ENCODE data around the gene MON1A.
A peak's percentile ranks its signal among the peaks of the same experiment; 100 is the strongest.
"Not testable (repeated sequence)": the region's sequence is repeated elsewhere in the genome, so short reads cannot be mapped to it uniquely, and the experiment has no call there.

The MON1A gene

GRCh38 chr3:49916686-49917085 is 12.9 kb downstream of the MON1A start:
- no peak for DNase-seq

- no peak for DNase-seq
Measured at GRCh38 chr3:49914906-49915305, 14.7 kb downstream of the MON1A start.

- no peak for DNase-seq
Measured at GRCh38 chr3:49912881-49913281, 16.7 kb downstream of the MON1A start.

- no peak for DNase-seq
Measured at GRCh38 chr3:49911611-49912010, 18.0 kb downstream of the MON1A start.

- DNase-seq = no peak
Measured at GRCh38 chr3:49911124-49911420, 18.5 kb downstream of the MON1A start.

GRCh38 chr3:49910409-49911123 is 19.0 kb downstream of the MON1A start:
- no peak for DNase-seq

- DNase-seq = no peak
Measured at GRCh38 chr3:49908373-49909199, 21.0 kb downstream of the MON1A start.

- peak; percentile 25 for DNase-seq
Measured at GRCh38 chr3:49906073-49906743, 23.4 kb downstream of the MON1A start.

- not testable (repeated sequence) for DNase-seq
Measured at GRCh38 chr3:49904448-49904847, 25.2 kb downstream of the MON1A start.

- peak; percentile 63 for DNase-seq
Measured at GRCh38 chr3:49903451-49904424, 25.9 kb downstream of the MON1A start, which contains the start of gene MST1R. Gene MST1R (minus strand): TSS chr3:49903873. CDS start chr3:49903609, 264 bp downstream.

- no peak for DNase-seq
Measured at GRCh38 chr3:49902511-49903345, 26.9 kb downstream of the MON1A start.

GRCh38 chr3:49901366-49902339 is 28.0 kb downstream of the MON1A start:
- no peak for DNase-seq

GRCh38 chr3:49900491-49901153 is 29.0 kb downstream of the MON1A start:
- DNase-seq = peak; percentile 19

GRCh38 chr3:49899815-49900214 is 29.8 kb downstream of the MON1A start:
- DNase-seq = no peak

- DNase-seq = no peak
Measured at GRCh38 chr3:49898991-49899390, 30.6 kb downstream of the MON1A start.

- no peak for DNase-seq
Measured at GRCh38 chr3:49896345-49896744, 33.3 kb downstream of the MON1A start.

- DNase-seq = no peak
Measured at GRCh38 chr3:49895791-49896190, 33.8 kb downstream of the MON1A start.

- DNase-seq = no peak
Measured at GRCh38 chr3:49889296-49889695, 40.3 kb downstream of the MON1A start.

GRCh38 chr3:49886922-49887265 is 42.7 kb downstream of the MON1A start:
- no peak for DNase-seq

- no peak for DNase-seq
Measured at GRCh38 chr3:49883998-49884397, 45.6 kb downstream of the MON1A start.
